Nephron (organoid): ENCODE measurements around the gene EMD.
A peak's percentile ranks its signal among the peaks of the same experiment; 100 is the strongest.
"Not testable (repeated sequence)": the region's sequence is repeated elsewhere in the genome, so short reads cannot be mapped to it uniquely, and the experiment has no call there.

ENCODE experiments used
- H3K27ac Mint-ChIP-seq, 3 experiments: 2 replicates each; pipeline ENCODE4 v1.8.0; 2020; ENCODE audit warnings: mixed read lengths in 3 of 3, mild to moderate bottlenecking in 2 of 3, moderate library complexity in 1 of 3
- H3K27me3 Mint-ChIP-seq: 2 replicates; pipeline ENCODE4 v1.8.0; 2021; ENCODE audit warnings: low read depth, mild to moderate bottlenecking, moderate library complexity, mixed read lengths
- H3K36me3 Mint-ChIP-seq: 2 replicates; pipeline ENCODE4 v1.8.0; 2020; ENCODE audit warnings: low read depth, mixed read lengths
- H3K4me1 Mint-ChIP-seq: 2 replicates; pipeline ENCODE4 v1.8.0; 2020; ENCODE audit warnings: mixed read lengths
- H3K4me3 Mint-ChIP-seq, 3 experiments: 2 replicates each; pipeline ENCODE4 v1.8.0; 2020; ENCODE audit warnings: mild to moderate bottlenecking in 3 of 3, mixed read lengths in 3 of 3, moderate library complexity in 2 of 3
- H3K9me3 Mint-ChIP-seq: 2 replicates; pipeline ENCODE4 v1.8.0; 2020; ENCODE audit warnings: mixed read lengths
- TF ChIP-seq, protein P1 (sequence below), 3 experiments: fragments of 200-600 bp; sonication (generic); IDR thresholded peaks; one replicate each; pipeline ENCODE4 v1.5.0; 2021; ENCODE audit warnings: antibody characterized with exemption in 3 of 3; ENCODE audit not compliant: unreplicated experiment in 3 of 3

Gene EMD

GRCh38 chrX:154397888-154398667, 19.0 kb downstream of the EMD start, which contains the start of gene RPL10:
TSS of gene RPL10 (plus strand) at chrX:154398377. CDS start at chrX:154398520, 143 bp downstream.
- peaks cover 11% of the 10 kb centered on the region for H3K4me1 Mint-ChIP-seq
- H3K9me3 Mint-ChIP-seq: peaks cover 8% of the 10 kb centered on the region
- H3K27me3 Mint-ChIP-seq: peaks cover 5% of the 10 kb centered on the region
- H3K36me3 Mint-ChIP-seq: peaks cover 27% of the 10 kb centered on the region
- H3K4me3 Mint-ChIP-seq: peak within 1 kb of the TSS; percentile 98 to 99 (median 99)
- TF ChIP-seq, protein P1, sequence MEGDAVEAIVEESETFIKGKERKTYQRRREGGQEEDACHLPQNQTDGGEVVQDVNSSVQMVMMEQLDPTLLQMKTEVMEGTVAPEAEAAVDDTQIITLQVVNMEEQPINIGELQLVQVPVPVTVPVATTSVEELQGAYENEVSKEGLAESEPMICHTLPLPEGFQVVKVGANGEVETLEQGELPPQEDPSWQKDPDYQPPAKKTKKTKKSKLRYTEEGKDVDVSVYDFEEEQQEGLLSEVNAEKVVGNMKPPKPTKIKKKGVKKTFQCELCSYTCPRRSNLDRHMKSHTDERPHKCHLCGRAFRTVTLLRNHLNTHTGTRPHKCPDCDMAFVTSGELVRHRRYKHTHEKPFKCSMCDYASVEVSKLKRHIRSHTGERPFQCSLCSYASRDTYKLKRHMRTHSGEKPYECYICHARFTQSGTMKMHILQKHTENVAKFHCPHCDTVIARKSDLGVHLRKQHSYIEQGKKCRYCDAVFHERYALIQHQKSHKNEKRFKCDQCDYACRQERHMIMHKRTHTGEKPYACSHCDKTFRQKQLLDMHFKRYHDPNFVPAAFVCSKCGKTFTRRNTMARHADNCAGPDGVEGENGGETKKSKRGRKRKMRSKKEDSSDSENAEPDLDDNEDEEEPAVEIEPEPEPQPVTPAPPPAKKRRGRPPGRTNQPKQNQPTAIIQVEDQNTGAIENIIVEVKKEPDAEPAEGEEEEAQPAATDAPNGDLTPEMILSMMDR (IDR thresholded peaks at IDR 0.05; ENCODE audit: unreplicated experiment in 3 of 3): no peak
- peak within 1 kb of the TSS; percentile 99 to 100 (median 100) for H3K27ac Mint-ChIP-seq

GRCh38 chrX:154398668-154399526, 19.8 kb downstream of the EMD start:
- Mint-ChIP-seq H3K27ac (peak overlapping the region; percentile 99 to 100 (median 100)), H3K4me3 (peak overlapping the region; percentile 98 to 99 (median 99)), H3K4me1 (peaks cover 11% of the 10 kb centered on the region), H3K27me3 (peaks cover 5% of the 10 kb centered on the region), H3K36me3 (peaks cover 33% of the 10 kb centered on the region), H3K9me3 (peaks cover 17% of the 10 kb centered on the region)
- TF ChIP-seq, protein P1 (IDR thresholded peaks at IDR 0.05; ENCODE audit: unreplicated experiment in 3 of 3): peak; percentile 67 to 72 (median 72)

DNA sequence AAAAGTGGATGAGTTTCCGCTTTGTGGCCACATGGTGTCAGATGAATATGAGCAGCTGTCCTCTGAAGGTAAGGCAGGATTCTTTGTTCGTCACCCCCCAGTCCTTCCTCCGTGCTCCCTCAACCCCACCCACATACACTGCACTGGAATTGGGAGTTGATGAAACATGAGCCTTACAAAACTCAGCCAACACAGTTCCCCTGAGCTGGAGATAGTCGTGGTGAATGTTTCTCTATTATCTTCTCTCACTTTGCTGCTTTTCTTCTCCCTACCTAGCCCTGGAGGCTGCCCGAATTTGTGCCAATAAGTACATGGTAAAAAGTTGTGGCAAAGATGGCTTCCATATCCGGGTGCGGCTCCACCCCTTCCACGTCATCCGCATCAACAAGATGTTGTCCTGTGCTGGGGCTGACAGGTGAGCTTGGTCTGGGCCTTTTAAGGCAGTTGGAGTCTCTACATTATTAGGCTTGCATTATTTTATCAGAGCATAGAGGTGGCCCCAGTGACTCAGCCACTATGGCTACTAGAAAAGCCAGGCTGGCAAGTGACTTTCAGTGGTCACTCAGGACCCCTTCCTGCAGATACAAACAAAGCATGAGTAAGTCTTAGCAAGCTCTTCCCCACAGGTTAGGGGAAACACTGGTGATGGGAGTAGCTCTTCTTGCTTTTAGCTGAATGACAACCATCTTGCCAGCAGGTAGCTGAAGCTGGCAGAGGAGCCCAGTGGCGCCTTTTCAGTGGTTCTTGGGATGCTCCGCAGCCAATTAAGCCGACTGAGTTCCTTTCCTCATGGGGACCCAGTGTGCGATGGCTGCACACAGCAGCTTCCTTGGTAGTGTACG, 20.7 kb downstream of the EMD start:
- Mint-ChIP-seq H3K27me3 (peaks cover 5% of the 10 kb centered on the region), H3K9me3 (peaks cover 17% of the 10 kb centered on the region), H3K36me3 (peaks cover 33% of the 10 kb centered on the region), H3K4me3 (peak overlapping the region; percentile 98 to 99 (median 99)), H3K27ac (peak overlapping the region; percentile 99 to 100 (median 100)), H3K4me1 (peaks cover 11% of the 10 kb centered on the region)
- TF ChIP-seq, protein P1 (IDR thresholded peaks at IDR 0.05; ENCODE audit: unreplicated experiment in 3 of 3): no peak

GRCh38 chrX:154400369-154400817, 21.3 kb downstream of the EMD start:
- H3K27me3 Mint-ChIP-seq: not testable (repeated sequence)
- Mint-ChIP-seq H3K9me3 (peaks cover 17% of the 10 kb centered on the region), H3K27ac (peak overlapping the region in 2 of 3 experiments; percentile 48 to 55), H3K36me3 (peaks cover 33% of the 10 kb centered on the region), H3K4me3 (peak overlapping the region; percentile 98 to 99 (median 99)), H3K4me1 (peaks cover 11% of the 10 kb centered on the region)

DNA sequence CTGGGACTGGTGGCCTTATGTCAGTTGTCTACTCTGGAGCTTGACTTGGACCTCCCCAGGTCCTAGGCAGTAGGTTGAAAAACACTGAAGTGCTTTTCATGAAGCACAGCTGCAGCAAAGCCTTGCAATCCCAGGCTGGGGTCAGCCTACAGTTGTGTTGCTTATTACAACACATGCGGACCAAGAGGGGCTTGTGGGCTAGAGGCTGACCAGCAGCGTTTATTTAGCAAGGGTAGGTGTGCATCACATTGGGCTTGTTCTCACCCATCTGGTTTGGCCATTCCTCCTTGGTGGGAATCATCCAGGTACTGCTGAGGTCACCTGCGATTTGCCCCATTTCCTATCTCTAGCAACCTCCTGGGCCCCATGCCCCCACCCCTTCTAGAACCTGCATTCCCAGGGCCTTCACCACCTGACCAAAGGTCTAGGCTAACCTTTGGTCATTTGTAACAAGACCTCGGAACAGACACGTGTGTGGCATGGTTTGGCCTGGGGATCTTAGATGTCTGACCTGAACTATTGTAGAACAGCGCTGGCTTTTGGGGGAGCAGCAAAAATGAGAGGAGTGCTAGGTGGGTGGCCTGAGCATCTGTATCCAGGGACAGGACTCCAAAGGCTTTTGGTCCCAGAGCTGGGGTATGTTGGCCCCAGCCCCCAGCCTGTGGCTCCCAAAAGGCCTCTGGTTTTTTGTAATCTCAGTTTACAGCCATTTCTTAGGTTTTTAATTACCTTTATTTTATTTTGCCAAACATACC, 22.1 kb downstream of the EMD start:
- TF ChIP-seq, protein P1 (IDR thresholded peaks at IDR 0.05; ENCODE audit: unreplicated experiment in 3 of 3): no peak
- Mint-ChIP-seq H3K27me3 (peaks cover 5% of the 10 kb centered on the region), H3K4me1 (peaks cover 11% of the 10 kb centered on the region), H3K36me3 (peaks cover 33% of the 10 kb centered on the region), H3K4me3 (peak overlapping the region; percentile 66 to 74 (median 72)), H3K9me3 (peaks cover 17% of the 10 kb centered on the region), H3K27ac (peak overlapping the region in 2 of 3 experiments; percentile 48 to 55)
